Effector CD8-positive, alpha-beta T cell (primary cell): Measurements from ENCODE around the gene MPO.

ENCODE experiments used
- DNase-seq: peaks from one replicate; lab custom pipeline; 2025; lab: John Stamatoyannopoulos, UW

The MPO gene

GRCh38 chr17:58279016-58279711 is 1.6 kb downstream of the MPO start:
- no peak for DNase-seq

GRCh38 chr17:58278661-58279015 is 2.1 kb downstream of the MPO start:
- DNase-seq: no peak

- DNase-seq: no peak
Observed at GRCh38 chr17:58277802-58278595, 2.7 kb downstream of the MPO start.

GRCh38 chr17:58277107-58277801 is 3.5 kb downstream of the MPO start:
- DNase-seq: no peak

- no peak for DNase-seq
Observed at GRCh38 chr17:58276423-58276822, 4.3 kb downstream of the MPO start.

- DNase-seq: no peak
Observed at GRCh38 chr17:58275417-58275816, 5.3 kb downstream of the MPO start.

- DNase-seq: no peak
Observed at GRCh38 chr17:58273453-58274104, 7.2 kb downstream of the MPO start.

GRCh38 chr17:58272367-58273280 is 8.1 kb downstream of the MPO start:
- DNase-seq: no peak

GRCh38 chr17:58271216-58271931 is 9.4 kb downstream of the MPO start:
- DNase-seq: no peak

- DNase-seq: no peak
Observed at GRCh38 chr17:58270476-58271215, 10.1 kb downstream of the MPO start.

GRCh38 chr17:58269557-58270291 is 11.0 kb downstream of the MPO start:
- no peak for DNase-seq

GRCh38 chr17:58268774-58269556 is 11.8 kb downstream of the MPO start:
- no peak for DNase-seq

GRCh38 chr17:58268326-58268725 is 12.4 kb downstream of the MPO start:
- DNase-seq: no peak

GRCh38 chr17:58267347-58268324 is 13.1 kb downstream of the MPO start:
- DNase-seq: no peak

- DNase-seq: no peak
Observed at GRCh38 chr17:58265902-58266875, 14.5 kb downstream of the MPO start.

- DNase-seq: no peak
Observed at GRCh38 chr17:58265271-58265670, 15.5 kb downstream of the MPO start.
